IMR-90 (cell line): ENCODE measurements around the gene TLCD2. TPM values are rescaled to one million over a fixed set of nuclear protein-coding genes. Genes with fewer than 3 reads are reported as not detected.

Source experiments
- ATAC-seq: fragments of 200-7000 bp; cut with Tn5 transposase; 2 replicates; pipeline ENCODE4 v1.9.1; 2020; ENCODE audit warnings: low read depth, mild to moderate bottlenecking, moderate library complexity
- BruUV-seq: library from RNA; stranded (reverse); fragments of 400-500 nt; replicated peaks from 2 replicates; lab custom pipeline; 2021; lab: Mats Ljungman, UMichigan
- CTCF ChIA-PET: fragments of 300-600 bp; formaldehyde crosslinking; extraction: SDS; loops from one replicate; lab custom pipeline; 2021; ENCODE audit warnings: antibody characterized with exemption; lab: Yijun Ruan, JAX
- POLR2A ChIA-PET: fragments of 300-600 bp; sonication (Branson Sonifier 250); formaldehyde crosslinking; loops from one replicate; lab custom pipeline; 2022; ENCODE audit warnings: antibody characterized with exemption; ENCODE audit not compliant: unreplicated experiment; lab: Charles Lee
- DNase-seq: peaks from one replicate; pipeline ENCODE4 v3.0.0; 2013
- H2AFZ ChIP-seq: replicated peaks from 2 replicates; pipeline ENCODE3; 2013; ENCODE audit warnings: low read length, mild to moderate bottlenecking; ENCODE audit not compliant: poor library complexity
- H2AK5ac ChIP-seq: 2 replicates; pipeline ENCODE4 v1.6.1; 2013; ENCODE audit warnings: low read depth, low read length, inconsistent platforms
- H2AK9ac ChIP-seq: replicated peaks from 2 replicates; pipeline ENCODE3; 2013; ENCODE audit warnings: mild to moderate bottlenecking, low read depth, low read length, moderate library complexity; ENCODE audit not compliant: poor library complexity
- H2BK120ac ChIP-seq: 2 replicates; pipeline ENCODE4 v1.6.1; 2013; ENCODE audit warnings: low read depth, low read length, inconsistent platforms
- H2BK15ac ChIP-seq: 3 replicates; pipeline ENCODE4 v1.6.1; 2013; ENCODE audit warnings: low read depth, low read length, inconsistent platforms
- H2BK20ac ChIP-seq: 2 replicates; pipeline ENCODE4 v1.6.1; 2013; ENCODE audit warnings: low read depth, mild to moderate bottlenecking, inconsistent platforms, low read length, moderate library complexity
- H2BK5ac ChIP-seq: 2 replicates; pipeline ENCODE4 v1.6.1; 2013; ENCODE audit warnings: mild to moderate bottlenecking, low read depth, low read length, inconsistent platforms; ENCODE audit not compliant: poor library complexity, severe bottlenecking
- H3K14ac ChIP-seq: replicated peaks from 2 replicates; pipeline ENCODE4 v1.6.1; 2013; ENCODE audit warnings: low read depth, low read length, inconsistent platforms
- H3K18ac ChIP-seq: 2 replicates; pipeline ENCODE4 v1.6.1; 2013; ENCODE audit warnings: low read depth, low read length, control low read depth
- H3K23ac ChIP-seq: 2 replicates; pipeline ENCODE4 v1.6.1; 2013; ENCODE audit warnings: low read depth, low read length, inconsistent platforms
- H3K27ac ChIP-seq: 2 replicates; pipeline ENCODE4 v1.5.1; 2013; ENCODE audit warnings: mild to moderate bottlenecking, control low read depth, low read length; ENCODE audit not compliant: insufficient read depth
- H3K27me3 ChIP-seq: 2 replicates; pipeline ENCODE4 v1.6.1; 2013; ENCODE audit warnings: low read length; ENCODE audit not compliant: control insufficient read depth, insufficient read depth
- H3K36me3 ChIP-seq: 2 replicates; pipeline ENCODE4 v1.6.1; 2013; ENCODE audit warnings: low read length, mixed read lengths; ENCODE audit not compliant: control insufficient read depth, insufficient read depth
- H3K4ac ChIP-seq: 2 replicates; pipeline ENCODE4 v1.6.1; 2013; ENCODE audit warnings: low read depth, low read length, inconsistent platforms
- H3K4me1 ChIP-seq: 2 replicates; pipeline ENCODE4 v1.6.1; 2013; ENCODE audit warnings: low read length, mixed read lengths; ENCODE audit not compliant: control insufficient read depth, insufficient read depth
- H3K4me2 ChIP-seq: 2 replicates; pipeline ENCODE4 v1.6.1; 2013; ENCODE audit warnings: low read depth, mild to moderate bottlenecking, control low read depth, low read length, moderate library complexity
- H3K4me3 ChIP-seq: 2 replicates; pipeline ENCODE4 v1.5.1; 2013; ENCODE audit warnings: low read depth, mild to moderate bottlenecking, control low read depth, low read length, moderate library complexity; ENCODE audit not compliant: insufficient read depth
- H3K56ac ChIP-seq: 2 replicates; pipeline ENCODE4 v1.6.1; 2013; ENCODE audit warnings: low read length, inconsistent platforms; ENCODE audit not compliant: insufficient read depth; ENCODE audit errors: extremely low read depth
- H3K79me1 ChIP-seq, 2 experiments: 2 replicates each; pipeline ENCODE4 v1.6.1; 2013; ENCODE audit warnings: low read length in 2 of 2, inconsistent platforms in 1 of 2, low read depth in 1 of 2
- H3K9ac ChIP-seq: 2 replicates; pipeline ENCODE4 v1.6.1; 2013; ENCODE audit warnings: low read depth, low read length, control low read depth
- H3K9me1 ChIP-seq: 2 replicates; pipeline ENCODE4 v1.6.1; 2013; ENCODE audit warnings: low read length, inconsistent platforms; ENCODE audit not compliant: insufficient read depth
- H3K9me3 ChIP-seq: 2 replicates; pipeline ENCODE4 v1.6.1; 2013; ENCODE audit warnings: low read length; ENCODE audit not compliant: control insufficient read depth, insufficient read depth
- H4K20me1 ChIP-seq: 2 replicates; pipeline ENCODE4 v1.6.1; 2013; ENCODE audit warnings: low read length, inconsistent platforms; ENCODE audit not compliant: insufficient read depth
- H4K5ac ChIP-seq: 2 replicates; pipeline ENCODE4 v1.6.1; 2013; ENCODE audit warnings: mild to moderate bottlenecking, low read depth, low read length, control low read depth
- H4K8ac ChIP-seq, 2 experiments: 2 replicates each; pipeline ENCODE4 v1.6.1; 2013; ENCODE audit warnings: low read depth in 2 of 2, low read length in 2 of 2, control low read depth in 1 of 2, inconsistent platforms in 1 of 2
- H4K91ac ChIP-seq: 2 replicates; pipeline ENCODE4 v1.6.1; 2013; ENCODE audit warnings: low read depth, low read length, inconsistent platforms; ENCODE audit not compliant: insufficient read depth
- FOS ChIP-seq: fragments of 150-350 bp; IDR thresholded peaks from 2 replicates; pipeline ENCODE4 v1.6.1; 2016; ENCODE audit warnings: low read depth, low read length
- MAFK ChIP-seq: IDR thresholded peaks from 2 replicates; pipeline ENCODE4 v1.6.1; 2012; ENCODE audit warnings: low read depth, low read length, improper control_type of control experiment
- MAZ ChIP-seq: IDR thresholded peaks from 2 replicates; pipeline ENCODE4 v1.6.1; 2012; ENCODE audit warnings: low read depth, mild to moderate bottlenecking, low read length, improper control_type of control experiment, moderate library complexity, borderline replicate concordance
- MXI1 ChIP-seq: IDR thresholded peaks from 2 replicates; pipeline ENCODE4 v1.6.1; 2012; ENCODE audit warnings: low read depth, mild to moderate bottlenecking, low read length, moderate library complexity, borderline replicate concordance
- NFE2L2 ChIP-seq: fragments of 150-350 bp; IDR thresholded peaks from 2 replicates; pipeline ENCODE4 v1.6.1; 2016; ENCODE audit warnings: low read depth, mild to moderate bottlenecking, low read length
- POLR2A ChIP-seq: IDR thresholded peaks from 2 replicates; pipeline ENCODE4 v1.6.1; 2012; ENCODE audit warnings: mild to moderate bottlenecking, low read depth, low read length
- RFX5 ChIP-seq: IDR thresholded peaks from 2 replicates; pipeline ENCODE4 v1.8.0; 2012; ENCODE audit warnings: low read depth, mild to moderate bottlenecking, low read length, moderate library complexity
- SMC3 ChIP-seq: fragments of 150-350 bp; IDR thresholded peaks from 2 replicates; pipeline ENCODE4 v1.6.1; 2016; ENCODE audit warnings: low read depth, mild to moderate bottlenecking, antibody characterized with exemption, low read length, moderate library complexity
- USF2 ChIP-seq: fragments of 150-350 bp; IDR thresholded peaks from 2 replicates; pipeline ENCODE4 v1.6.1; 2017; ENCODE audit warnings: mild to moderate bottlenecking, antibody characterized with exemption, low read length, low read depth
- WGBS, 2 experiments: methylation state at CpG; one replicate each; pipeline versions ENCODE4 v1.1.5 to v1.1.7; 2013; ENCODE audit warnings: missing lambda C conversion rate in 2 of 2; ENCODE audit not compliant: insufficient read length in 1 of 2; ENCODE audit errors: extremely low coverage in 2 of 2; 5-methylcytosine and 5-hydroxymethylcytosine counted together
- dilution Hi-C: fragments of 300-500 bp; cut with HindIII; formaldehyde crosslinking; loops from one replicate; pipeline ENCODE4 v1.14.3; 2018; ENCODE audit warnings: low sequenced_read_pairs; ENCODE audit not compliant: unreplicated experiment
- in situ Hi-C: fragments of 300-500 bp; cut with MboI; formaldehyde crosslinking; loops from 3 replicates; pipeline ENCODE4 v1.14.3; 2019; ENCODE audit warnings: low sequenced_read_pairs, inconsistent platforms, mixed read lengths
- intact Hi-C: fragments of 100-400 bp; cut with micrococcal nuclease; formaldehyde crosslinking; loops from 2 replicates; pipeline ENCODE4 v1.10.0; 2022
- polyA plus RNA-seq, 3 experiments: library from polyadenylated mRNA; depleted of rRNA; stranded (reverse); fragments of >200 nt; gene quantifications; 2 replicates each; pipeline ENCODE4 v1.2.3, GENCODE V29; 2012; ENCODE audit warnings: low replicate concordance in 1 of 3
- total RNA-seq: library from RNA; depleted of rRNA; stranded (reverse); fragments of >200 nt; gene quantifications from 2 replicates; pipeline ENCODE4 v1.2.3, GENCODE V29; 2012

TLCD2 gene
- total and polyA plus RNA-seq, 2 of the 4 experiments (the other 2 are of a cell fraction): 0.72 to 1.2 TPM

DNA sequence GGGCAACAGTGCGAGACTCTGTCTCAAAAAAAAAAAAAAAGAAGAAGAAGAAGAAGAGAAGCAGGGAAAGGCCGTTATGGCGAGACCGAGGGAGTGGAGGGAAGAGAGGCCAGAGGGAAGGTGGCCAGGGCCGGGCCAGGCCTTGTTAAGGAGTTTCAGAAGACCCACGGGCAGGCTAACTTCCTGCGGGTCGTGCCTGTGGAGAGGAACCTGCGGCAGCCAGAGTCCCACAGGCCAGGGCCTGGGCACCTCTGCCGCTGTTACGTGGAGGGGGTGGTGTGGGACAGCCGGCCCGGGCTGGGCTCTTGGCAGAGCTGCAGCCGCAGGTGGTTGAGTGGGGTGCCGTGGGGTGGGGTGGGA lies 19.8 kb upstream of the TLCD2 start:
- dilution Hi-C loops: no loop called here
- H3K9ac ChIP-seq: no peak overlapping the region
- POLR2A ChIA-PET: no interaction called here

More for the DNA sequence above, 19.8 kb upstream of the TLCD2 start:
- TF ChIP-seq FOS: no peak
- no peak for TF ChIP-seq POLR2A
- TF ChIP-seq MXI1: no peak
- no peak for TF ChIP-seq MAZ
- no peak for TF ChIP-seq RFX5
- TF ChIP-seq NFE2L2: no peak
- TF ChIP-seq MAFK: no peak
- TF ChIP-seq SMC3: no peak
- TF ChIP-seq USF2: no peak
- no peak overlapping the region for H2AK5ac ChIP-seq
- no TSS peak for BruUV-seq
- no peak overlapping the region for H2BK15ac ChIP-seq
- H4K5ac ChIP-seq: no peak overlapping the region
- H3K18ac ChIP-seq: no peak overlapping the region
- H3K9me1 ChIP-seq: peaks cover 7% of the 10 kb centered on the region
- WGBS, 2 experiments: 72% methylated on average over 5 of the region's 15 CpGs; no CpG with 5 or more reads in 1 of the 2 experiments
- no peak overlapping the region for H3K4ac ChIP-seq
- H3K4me2 ChIP-seq: no peak overlapping the region
- H3K79me1 ChIP-seq: peaks cover 10 to 26% of the 10 kb centered on the region in 2 experiments
- no peaks in the 10 kb centered on the region for H4K20me1 ChIP-seq
- no peak overlapping the region for H2AFZ ChIP-seq
- H2AK9ac ChIP-seq: no peak overlapping the region
- H2BK5ac ChIP-seq: no peak overlapping the region
- in situ Hi-C loops: no loop called here
- CTCF ChIA-PET: no interaction called here
- no peak overlapping the region for H3K23ac ChIP-seq
- no peak overlapping the region for H3K4me3 ChIP-seq
- no peak overlapping the region for H4K8ac ChIP-seq
- DNase-seq: no peak
- H2BK120ac ChIP-seq: no peak overlapping the region
- no peaks in the 10 kb centered on the region for H3K27me3 ChIP-seq
- peaks cover 5% of the 10 kb centered on the region for H3K4me1 ChIP-seq
- intact Hi-C loops: no loop called here
- H3K36me3 ChIP-seq: peaks cover 34% of the 10 kb centered on the region; the same call in 1 of the 2 replicates
- no peak overlapping the region for H3K14ac ChIP-seq
- no peak for ATAC-seq
- H3K9me3 ChIP-seq: no peaks in the 10 kb centered on the region
- H3K56ac ChIP-seq: no peak overlapping the region
- H4K91ac ChIP-seq: no peak overlapping the region
- H3K27ac ChIP-seq: no peak overlapping the region
- H2BK20ac ChIP-seq: no peak overlapping the region
